ENCODE results near the gene PCDHGA1.
"Not testable (repeated sequence)": the region's sequence is repeated elsewhere in the genome, so short reads cannot be mapped to it uniquely, and the experiment has no call there.

Gene PCDHGA1

GRCh38 chr5:141409598-141410306 lies 79.4 kb downstream of the PCDHGA1 start:
- no peak for DNase-seq (ENCODE audit: low spot score)

GRCh38 chr5:141411575-141411974 lies 81.3 kb downstream of the PCDHGA1 start:
- no peak for DNase-seq (ENCODE audit: low spot score)

- no peak for DNase-seq (ENCODE audit: low spot score)
Measured at GRCh38 chr5:141412854-141413539, 82.7 kb downstream of the PCDHGA1 start, which contains the start of gene PCDHGA10. Gene PCDHGA10, plus strand, starts transcription at chr5:141412987. Its CDS starts 189 bp downstream, at chr5:141413176.

- DNase-seq (ENCODE audit: low spot score): no peak
Measured at GRCh38 chr5:141413540-141414069, 83.3 kb downstream of the PCDHGA1 start.

GRCh38 chr5:141414548-141415274 lies 84.4 kb downstream of the PCDHGA1 start:
- not testable (repeated sequence) for DNase-seq (ENCODE audit: low spot score)

GRCh38 chr5:141415275-141415618 lies 84.9 kb downstream of the PCDHGA1 start:
- not testable (repeated sequence) for DNase-seq (ENCODE audit: low spot score)

GRCh38 chr5:141417494-141418172 lies 87.3 kb downstream of the PCDHGA1 start, which contains the start of gene PCDHGB7:
Gene PCDHGB7, plus strand, starts transcription at chr5:141417677. Its CDS starts 183 bp downstream, at chr5:141417860.
- DNase-seq (ENCODE audit: low spot score): peak; percentile 29

GRCh38 chr5:141419074-141419880 lies 89.0 kb downstream of the PCDHGA1 start:
- no peak for DNase-seq (ENCODE audit: low spot score)

GRCh38 chr5:141420855-141421488 lies 90.7 kb downstream of the PCDHGA1 start, which contains the start of gene PCDHGA11:
Gene PCDHGA11, plus strand, starts transcription at chr5:141421051. Its CDS starts 177 bp downstream, at chr5:141421228.
- DNase-seq (ENCODE audit: low spot score): no peak

- DNase-seq (ENCODE audit: low spot score): no peak
Measured at GRCh38 chr5:141421489-141421855, 91.2 kb downstream of the PCDHGA1 start.

- DNase-seq (ENCODE audit: low spot score): no peak
Measured at GRCh38 chr5:141422742-141423291, 92.5 kb downstream of the PCDHGA1 start.

- no peak for DNase-seq (ENCODE audit: low spot score)
Measured at GRCh38 chr5:141427783-141428426, 97.6 kb downstream of the PCDHGA1 start.

- no peak for DNase-seq (ENCODE audit: low spot score)
Measured at GRCh38 chr5:141430332-141431113, 100.2 kb downstream of the PCDHGA1 start, which contains the start of gene PCDHGA12. Gene PCDHGA12, plus strand, starts transcription at chr5:141430507. Its CDS starts 253 bp downstream, at chr5:141430760.

- no peak for DNase-seq (ENCODE audit: low spot score)
Measured at GRCh38 chr5:141431286-141431685, 101.0 kb downstream of the PCDHGA1 start.

- DNase-seq (ENCODE audit: low spot score): not testable (repeated sequence)
Measured at GRCh38 chr5:141432308-141432707, 102.0 kb downstream of the PCDHGA1 start.

- DNase-seq (ENCODE audit: low spot score): not testable (repeated sequence)
Measured at GRCh38 chr5:141432726-141433125, 102.4 kb downstream of the PCDHGA1 start.

- no peak for DNase-seq (ENCODE audit: low spot score)
Measured at GRCh38 chr5:141434006-141434405, 103.7 kb downstream of the PCDHGA1 start.

- DNase-seq (ENCODE audit: low spot score): no peak
Measured at GRCh38 chr5:141437221-141437620, 106.9 kb downstream of the PCDHGA1 start.
